Measurements from ENCODE around the gene ZFHX3. TPM values are rescaled to one million over a fixed set of nuclear protein-coding genes. Genes with fewer than 3 reads are reported as not detected.

ZFHX3 gene
- total and polyA plus RNA-seq, 2 donors (not counting 1 experiment from before 2014, with no cell fraction given) = 4.7 to 7.3 TPM

DNA sequence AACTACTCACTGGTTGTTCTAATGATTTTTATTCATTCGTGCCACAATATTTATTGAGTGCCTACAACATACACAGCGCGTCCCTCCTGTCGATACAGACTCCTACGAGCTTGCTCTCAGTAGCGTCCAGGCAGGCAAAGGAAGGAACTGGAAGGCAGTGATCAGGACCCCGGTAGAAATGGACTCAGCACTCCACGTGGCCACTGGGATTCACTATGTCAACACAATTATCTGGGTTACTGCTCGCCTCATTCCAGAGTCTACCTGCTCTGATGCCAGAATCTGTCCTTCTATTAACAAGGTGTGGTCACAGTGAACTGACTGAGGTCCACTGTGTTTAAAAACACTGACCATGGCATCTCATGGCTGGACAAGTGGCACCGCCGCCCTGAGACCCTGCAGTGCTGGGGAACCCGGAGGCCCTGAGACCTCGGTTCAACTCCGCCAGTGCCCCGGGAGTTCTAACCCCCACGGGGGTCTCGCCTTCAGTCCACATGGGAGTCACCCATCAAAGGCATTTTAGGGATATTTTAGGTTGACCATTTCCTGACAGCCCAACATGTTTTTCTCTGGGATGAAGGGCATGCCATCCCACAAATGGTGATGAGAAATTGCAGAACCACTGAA, 71.4 kb downstream of the ZFHX3 start:
- Histone ChIP-seq H3K9me3 (ENCODE audit: control insufficient read depth, insufficient read depth, low read depth, low read length) (no peaks in the 10 kb centered on the region), H3K4me3 (replicated peaks in 1 of 4; ENCODE audit: control extremely low read depth in 1 of 4, insufficient read depth in 1 of 4, low read depth in 3 of 4, low read length in 4 of 4) (no peak overlapping the region), H2AFZ (ENCODE audit: low read length) (no peak overlapping the region), H3K79me2 (ENCODE audit: control insufficient read depth, insufficient read depth, low read length) (peaks cover 56% of the 10 kb centered on the region), H3K4me2 (ENCODE audit: extremely low read depth, insufficient read depth, low read length) (no peak overlapping the region), H3K36me3 (ENCODE audit: control insufficient read depth, insufficient read depth, low read length) (no peaks in the 10 kb centered on the region), H3K27me3 (ENCODE audit: control insufficient read depth, insufficient read depth, low read length) (no peaks in the 10 kb centered on the region), H3K9ac (ENCODE audit: insufficient read depth, low read length) (no peak overlapping the region), H4K20me1 (ENCODE audit: control insufficient read depth, extremely low read depth, insufficient read depth, low read length) (no peaks in the 10 kb centered on the region), H3K4me1 (ENCODE audit: control insufficient read depth, extremely low read depth, insufficient read depth, low read length) (no peaks in the 10 kb centered on the region), H3K27ac (ENCODE audit: insufficient read depth, low read length) (no peak overlapping the region)
- DNase-seq (ENCODE audit: low read depth in 2 of 2) = no peak
- TF ChIP-seq EZH2 (IDR thresholded peaks at IDR 0.05; ENCODE audit: low read length, missing control alignments) = no peak
- TF ChIP-seq, protein P1, sequence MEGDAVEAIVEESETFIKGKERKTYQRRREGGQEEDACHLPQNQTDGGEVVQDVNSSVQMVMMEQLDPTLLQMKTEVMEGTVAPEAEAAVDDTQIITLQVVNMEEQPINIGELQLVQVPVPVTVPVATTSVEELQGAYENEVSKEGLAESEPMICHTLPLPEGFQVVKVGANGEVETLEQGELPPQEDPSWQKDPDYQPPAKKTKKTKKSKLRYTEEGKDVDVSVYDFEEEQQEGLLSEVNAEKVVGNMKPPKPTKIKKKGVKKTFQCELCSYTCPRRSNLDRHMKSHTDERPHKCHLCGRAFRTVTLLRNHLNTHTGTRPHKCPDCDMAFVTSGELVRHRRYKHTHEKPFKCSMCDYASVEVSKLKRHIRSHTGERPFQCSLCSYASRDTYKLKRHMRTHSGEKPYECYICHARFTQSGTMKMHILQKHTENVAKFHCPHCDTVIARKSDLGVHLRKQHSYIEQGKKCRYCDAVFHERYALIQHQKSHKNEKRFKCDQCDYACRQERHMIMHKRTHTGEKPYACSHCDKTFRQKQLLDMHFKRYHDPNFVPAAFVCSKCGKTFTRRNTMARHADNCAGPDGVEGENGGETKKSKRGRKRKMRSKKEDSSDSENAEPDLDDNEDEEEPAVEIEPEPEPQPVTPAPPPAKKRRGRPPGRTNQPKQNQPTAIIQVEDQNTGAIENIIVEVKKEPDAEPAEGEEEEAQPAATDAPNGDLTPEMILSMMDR (conservative IDR thresholded peaks at IDR 0.05 in 1 of 2, IDR thresholded peaks at IDR 0.05 in 1 of 2; ENCODE audit: low read depth in 1 of 2, low read length in 2 of 2) = no peak

DNA sequence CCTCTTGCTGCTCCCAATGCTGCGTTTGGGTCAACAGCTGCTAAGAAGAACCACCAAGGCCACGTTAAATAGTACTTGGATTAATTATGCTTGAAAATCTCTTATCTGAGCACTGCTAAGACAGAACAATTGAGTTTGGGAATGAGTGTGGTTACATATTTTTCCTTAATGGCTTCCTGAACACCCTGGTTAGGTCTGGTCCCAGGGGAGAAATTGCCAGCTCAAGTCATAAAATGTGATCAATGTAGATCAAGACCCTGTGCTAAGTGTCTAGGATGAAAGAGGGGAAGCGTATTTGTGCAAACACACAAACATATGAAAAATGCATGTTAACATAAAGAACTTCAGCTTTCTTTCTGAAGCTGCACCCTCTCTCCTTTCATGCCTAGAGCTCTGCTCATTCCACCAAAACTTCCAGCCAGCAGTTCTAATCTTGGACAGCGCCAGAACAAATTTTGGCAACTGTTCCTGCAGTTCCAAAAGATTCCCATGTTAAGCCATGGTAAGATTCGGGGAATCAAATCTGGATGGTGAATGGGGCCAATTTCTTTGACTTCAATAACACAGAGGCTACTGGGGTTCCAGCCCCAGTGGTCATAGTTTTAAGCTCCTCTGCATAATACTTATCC, 72.0 kb downstream of the ZFHX3 start:
- peaks cover 55% of the 10 kb centered on the region for H3K79me2 ChIP-seq (ENCODE audit: control insufficient read depth, insufficient read depth, low read length)
- H3K4me2 ChIP-seq (ENCODE audit: extremely low read depth, insufficient read depth, low read length) = no peak overlapping the region
- TF ChIP-seq, protein P1 (conservative IDR thresholded peaks at IDR 0.05 in 1 of 2, IDR thresholded peaks at IDR 0.05 in 1 of 2; ENCODE audit: low read depth in 1 of 2, low read length in 2 of 2) = no peak
- TF ChIP-seq EZH2 (IDR thresholded peaks at IDR 0.05; ENCODE audit: low read length, missing control alignments) = no peak
- no peaks in the 10 kb centered on the region for H3K4me1 ChIP-seq (ENCODE audit: control insufficient read depth, extremely low read depth, insufficient read depth, low read length)
- no peak overlapping the region for H3K27ac ChIP-seq (ENCODE audit: insufficient read depth, low read length)
- H3K9me3 ChIP-seq (ENCODE audit: control insufficient read depth, insufficient read depth, low read depth, low read length) = no peaks in the 10 kb centered on the region
- H3K36me3 ChIP-seq (ENCODE audit: control insufficient read depth, insufficient read depth, low read length) = no peaks in the 10 kb centered on the region
- no peaks in the 10 kb centered on the region for H3K27me3 ChIP-seq (ENCODE audit: control insufficient read depth, insufficient read depth, low read length)
- no peaks in the 10 kb centered on the region for H4K20me1 ChIP-seq (ENCODE audit: control insufficient read depth, extremely low read depth, insufficient read depth, low read length)
- no peak overlapping the region for H2AFZ ChIP-seq (ENCODE audit: low read length)
- no peak overlapping the region for H3K4me3 ChIP-seq (replicated peaks in 1 of 4; ENCODE audit: control extremely low read depth in 1 of 4, insufficient read depth in 1 of 4, low read depth in 3 of 4, low read length in 4 of 4)
- no peak for DNase-seq (ENCODE audit: low read depth in 2 of 2)
- H3K9ac ChIP-seq (ENCODE audit: insufficient read depth, low read length) = no peak overlapping the region

- no peaks in the 10 kb centered on the region for H3K36me3 ChIP-seq (ENCODE audit: control insufficient read depth, insufficient read depth, low read length)
- H3K9me3 ChIP-seq (ENCODE audit: control insufficient read depth, insufficient read depth, low read depth, low read length) = no peaks in the 10 kb centered on the region
- no peak for DNase-seq (ENCODE audit: low read depth in 2 of 2)
- H3K4me2 ChIP-seq (ENCODE audit: extremely low read depth, insufficient read depth, low read length) = no peak overlapping the region
- no peaks in the 10 kb centered on the region for H3K27me3 ChIP-seq (ENCODE audit: control insufficient read depth, insufficient read depth, low read length)
- H2AFZ ChIP-seq (ENCODE audit: low read length) = no peak overlapping the region
- H3K4me1 ChIP-seq (ENCODE audit: control insufficient read depth, extremely low read depth, insufficient read depth, low read length) = no peaks in the 10 kb centered on the region
- no peak overlapping the region for H3K4me3 ChIP-seq (replicated peaks in 1 of 4; ENCODE audit: control extremely low read depth in 1 of 4, insufficient read depth in 1 of 4, low read depth in 3 of 4, low read length in 4 of 4)
- no peak for TF ChIP-seq EZH2 (IDR thresholded peaks at IDR 0.05; ENCODE audit: low read length, missing control alignments)
- TF ChIP-seq, protein P1 (conservative IDR thresholded peaks at IDR 0.05 in 1 of 2, IDR thresholded peaks at IDR 0.05 in 1 of 2; ENCODE audit: low read depth in 1 of 2, low read length in 2 of 2) = no peak
- H3K79me2 ChIP-seq (ENCODE audit: control insufficient read depth, insufficient read depth, low read length) = peaks cover 53% of the 10 kb centered on the region
- H3K9ac ChIP-seq (ENCODE audit: insufficient read depth, low read length) = no peak overlapping the region
- no peaks in the 10 kb centered on the region for H4K20me1 ChIP-seq (ENCODE audit: control insufficient read depth, extremely low read depth, insufficient read depth, low read length)
- H3K27ac ChIP-seq (ENCODE audit: insufficient read depth, low read length) = no peak overlapping the region
These were observed 73.7 kb downstream of the ZFHX3 start for GRCh38 chr16:72974142-72974769.

All from fibroblast of lung (primary cell).